Measurements from ENCODE around the gene TUBG1. TPM values are rescaled to one million over a fixed set of nuclear protein-coding genes. Genes with fewer than 3 reads are reported as not detected.

Gene TUBG1
- total and polyA plus RNA-seq, 8 donors = 10.5 to 79.9 (median 23.2) TPM

DNA sequence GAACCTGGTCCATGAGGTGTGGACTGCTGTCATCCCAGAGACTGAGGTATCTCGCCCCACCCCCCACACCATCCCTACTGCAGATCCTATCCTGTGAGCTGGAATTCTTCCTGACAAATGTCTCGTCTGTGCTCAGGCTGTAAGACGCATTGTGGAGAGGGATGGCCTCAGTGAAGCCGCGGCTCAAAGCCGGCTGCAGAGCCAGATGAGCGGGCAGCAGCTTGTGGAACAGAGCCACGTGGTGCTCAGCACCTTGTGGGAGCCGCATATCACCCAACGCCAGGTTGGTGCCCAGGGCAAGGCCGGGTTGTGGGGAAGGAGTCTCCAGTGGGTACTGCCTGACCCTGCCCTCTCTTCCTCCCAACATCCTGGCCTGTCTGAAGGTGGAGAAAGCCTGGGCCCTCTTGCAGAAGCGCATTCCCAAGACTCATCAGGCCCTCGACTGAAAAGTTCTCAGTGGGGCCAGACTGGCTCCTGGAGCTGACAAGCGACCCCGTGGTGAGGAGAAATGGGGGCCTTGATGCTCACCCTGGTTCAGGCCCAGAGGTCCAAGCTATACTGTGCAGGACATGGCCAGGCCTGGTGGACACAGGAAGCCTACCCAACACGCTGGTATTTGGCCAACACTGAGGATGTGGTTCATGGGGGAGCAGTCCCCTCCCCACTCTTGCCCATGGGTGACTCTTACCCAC lies 43.8 kb upstream of the TUBG1 start:
- Histone ChIP-seq H3K4me1 (peaks cover 0 to 26% (median 8%) of the 10 kb centered on the region in 3 donors), H3K4me3 (no peak overlapping the region), H3K36me3 (peaks cover 0 to 39% (median 17%) of the 10 kb centered on the region in 3 donors), H3K27me3 (no peaks in the 10 kb centered on the region), H3K27ac (peak overlapping the region in 1 of 4 donors; percentile 90), H3K9me3 (no peaks in the 10 kb centered on the region)
- TF ChIP-seq, protein P1, sequence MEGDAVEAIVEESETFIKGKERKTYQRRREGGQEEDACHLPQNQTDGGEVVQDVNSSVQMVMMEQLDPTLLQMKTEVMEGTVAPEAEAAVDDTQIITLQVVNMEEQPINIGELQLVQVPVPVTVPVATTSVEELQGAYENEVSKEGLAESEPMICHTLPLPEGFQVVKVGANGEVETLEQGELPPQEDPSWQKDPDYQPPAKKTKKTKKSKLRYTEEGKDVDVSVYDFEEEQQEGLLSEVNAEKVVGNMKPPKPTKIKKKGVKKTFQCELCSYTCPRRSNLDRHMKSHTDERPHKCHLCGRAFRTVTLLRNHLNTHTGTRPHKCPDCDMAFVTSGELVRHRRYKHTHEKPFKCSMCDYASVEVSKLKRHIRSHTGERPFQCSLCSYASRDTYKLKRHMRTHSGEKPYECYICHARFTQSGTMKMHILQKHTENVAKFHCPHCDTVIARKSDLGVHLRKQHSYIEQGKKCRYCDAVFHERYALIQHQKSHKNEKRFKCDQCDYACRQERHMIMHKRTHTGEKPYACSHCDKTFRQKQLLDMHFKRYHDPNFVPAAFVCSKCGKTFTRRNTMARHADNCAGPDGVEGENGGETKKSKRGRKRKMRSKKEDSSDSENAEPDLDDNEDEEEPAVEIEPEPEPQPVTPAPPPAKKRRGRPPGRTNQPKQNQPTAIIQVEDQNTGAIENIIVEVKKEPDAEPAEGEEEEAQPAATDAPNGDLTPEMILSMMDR (IDR thresholded peaks at IDR 0.05) = no peak
- ATAC-seq = no peak
- no peak for FAIRE-seq
- peak in 1 of 6 donors; percentile 80 for DNase-seq
- intact Hi-C loops (cut with DNase I) = no loop called here
- whole genome bisulfite sequencing, 2 donors = 84 to 92% methylated on average over 16 of the region's 16 CpGs

DNA sequence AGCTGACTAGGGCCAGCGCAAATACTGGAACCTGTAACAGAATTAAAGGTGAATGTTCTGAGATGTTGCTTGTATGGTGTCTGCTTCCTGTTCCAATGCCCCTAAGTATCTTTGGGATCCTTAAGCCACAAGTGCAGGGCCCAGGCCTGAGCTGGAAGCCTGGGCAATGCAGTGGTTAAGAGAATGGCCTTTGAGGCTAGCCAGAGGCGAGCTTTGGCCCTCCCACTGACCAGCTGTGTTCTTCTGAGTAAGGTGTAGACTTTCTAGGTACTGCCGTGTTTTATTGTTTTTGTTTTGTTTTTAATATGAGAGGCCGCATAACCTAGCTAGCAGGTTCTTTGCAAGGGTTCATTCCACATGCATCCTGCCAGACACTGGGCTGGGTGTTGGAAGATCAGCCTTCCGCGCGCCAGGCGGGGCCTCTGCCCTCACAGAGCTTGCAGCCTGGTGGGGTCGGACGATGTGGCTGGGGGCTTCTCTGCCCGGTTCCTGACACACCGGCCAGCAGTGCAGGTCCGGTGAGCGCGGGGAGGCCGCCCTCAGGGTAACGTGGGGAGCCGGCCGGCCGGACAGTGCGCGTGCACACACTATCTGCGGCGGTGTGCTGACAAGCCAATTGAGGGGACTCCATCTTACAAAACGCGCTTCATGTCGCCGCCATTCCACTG lies 43.1 kb upstream of the TUBG1 start:
- TF ChIP-seq, protein P1 (IDR thresholded peaks at IDR 0.05) = no peak
- intact Hi-C loops (cut with DNase I) = no loop called here
- peaks cover 0 to 44% (median 18%) of the 10 kb centered on the region in 3 donors for H3K36me3 ChIP-seq
- FAIRE-seq = no peak
- no peaks in the 10 kb centered on the region for H3K27me3 ChIP-seq
- WGBS, 2 donors = 20 to 26% methylated on average over 28 of the region's 28 CpGs
- H3K27ac ChIP-seq = peak overlapping the region; percentile 87 to 93 (median 90)
- peak in 1 of 4 donors; percentile 25 for ATAC-seq
- peak in 1 of 6 donors; percentile 30 for DNase-seq
- H3K9me3 ChIP-seq = no peaks in the 10 kb centered on the region
- peak overlapping the region; percentile 73 to 88 (median 82) for H3K4me3 ChIP-seq
- peaks cover 0 to 30% (median 10%) of the 10 kb centered on the region in 3 donors for H3K4me1 ChIP-seq

DNA sequence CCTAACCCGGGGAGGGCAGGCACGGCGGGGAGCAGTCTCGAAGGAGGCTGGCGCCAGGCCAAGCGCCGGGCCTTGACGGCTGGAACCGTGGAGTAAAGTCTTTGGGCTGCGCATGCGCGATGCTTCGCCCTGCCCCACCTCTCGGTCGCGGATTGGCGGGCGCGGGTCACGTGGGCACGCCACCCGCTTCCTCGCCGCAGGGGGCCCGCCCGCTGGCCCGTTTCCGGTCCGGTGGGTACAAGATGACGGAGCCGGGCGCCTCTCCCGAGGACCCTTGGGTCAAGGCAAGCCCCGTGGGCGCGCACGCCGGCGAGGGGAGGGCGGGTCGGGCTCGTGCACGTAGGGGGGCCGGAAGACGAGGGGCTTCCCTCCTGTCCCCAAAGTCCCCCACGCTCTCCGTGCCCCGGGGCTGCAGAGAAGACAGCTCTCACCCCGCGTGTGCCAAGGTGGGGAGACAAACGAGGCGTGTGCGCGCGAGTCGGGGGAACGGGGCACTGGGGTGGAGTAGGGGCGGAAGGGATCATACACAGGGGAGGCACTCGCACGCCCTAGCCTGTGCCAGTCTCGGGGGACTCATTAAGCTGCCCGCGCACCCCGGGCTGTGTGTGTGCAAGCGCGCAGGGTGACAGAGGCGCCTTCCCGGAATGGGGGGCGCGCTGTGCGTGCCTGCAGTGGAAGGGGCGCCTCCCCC lies 42.5 kb upstream of the TUBG1 start, which contains the start of gene MLX:
MLX (plus strand) TSS at position 218 of the 691 bp plus-strand sequence; CDS start at position 243, 25 bp downstream.
- TF ChIP-seq, protein P1 (IDR thresholded peaks at IDR 0.05) = no peak
- WGBS, 2 donors = 0% methylated on average over 42 to 72 of the region's 72 CpGs
- no peaks in the 10 kb centered on the region for H3K9me3 ChIP-seq
- peaks cover 0 to 47% (median 22%) of the 10 kb centered on the region in 3 donors for H3K36me3 ChIP-seq
- ATAC-seq (peak; percentile 76 to 83 (median 82)), FAIRE-seq (no peak), DNase-seq (peak; percentile 91 to 99 (median 96))
- intact Hi-C loops (cut with DNase I) = no loop called here
- H3K4me1 ChIP-seq = peaks cover 3 to 32% (median 11%) of the 10 kb centered on the region in 3 donors
- no peaks in the 10 kb centered on the region for H3K27me3 ChIP-seq
- H3K4me3 ChIP-seq = peak within 1 kb of the TSS; percentile 73 to 88 (median 82)
- H3K27ac ChIP-seq = peak within 1 kb of the TSS; percentile 87 to 93 (median 90)

DNA sequence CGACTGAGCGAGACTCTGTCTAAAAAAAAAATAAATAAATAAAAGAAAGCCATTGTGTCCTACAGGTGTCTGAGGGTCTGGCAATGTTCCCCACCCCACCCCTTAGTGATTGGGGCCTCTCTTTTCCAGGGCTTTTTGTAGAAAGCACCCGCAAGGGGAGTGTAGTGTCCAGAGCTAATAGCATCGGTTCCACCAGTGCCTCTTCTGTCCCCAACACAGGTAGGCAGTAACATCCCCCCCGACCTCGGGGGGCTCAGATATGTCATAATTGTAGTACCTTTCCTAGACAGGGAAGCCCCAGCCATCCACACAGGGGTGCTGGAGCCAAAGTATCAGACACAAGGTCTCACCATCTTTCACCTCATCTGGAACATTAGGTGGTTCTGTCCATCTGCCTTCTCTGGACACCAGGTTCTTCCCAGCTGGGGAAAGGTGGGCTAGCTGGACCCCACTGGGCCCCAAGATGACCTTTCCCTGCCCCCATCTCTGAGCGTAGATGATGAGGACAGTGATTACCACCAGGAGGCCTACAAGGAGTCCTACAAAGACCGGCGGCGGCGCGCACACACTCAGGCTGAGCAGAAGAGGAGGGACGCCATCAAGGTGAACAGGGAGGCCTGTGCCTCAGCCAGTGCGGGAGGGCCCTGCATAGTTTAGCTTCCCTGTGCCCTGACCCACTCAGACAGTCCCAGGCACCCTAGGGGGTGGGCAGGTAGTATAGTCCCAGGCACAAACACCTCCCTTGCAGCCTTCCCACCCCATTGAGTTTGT lies 41.0 kb upstream of the TUBG1 start:
- 81 to 84% methylated on average over 14 of the region's 14 CpGs for WGBS, 2 donors
- ATAC-seq (no peak), DNase-seq (peak in 1 of 6 donors; percentile 65), FAIRE-seq (no peak)
- Histone ChIP-seq H3K36me3 (peaks cover under 1 to 62% (median 34%) of the 10 kb centered on the region in 3 donors), H3K4me1 (peaks cover 4 to 33% (median 5%) of the 10 kb centered on the region in 3 donors), H3K27ac (no peak overlapping the region), H3K4me3 (no peak overlapping the region), H3K27me3 (no peaks in the 10 kb centered on the region), H3K9me3 (no peaks in the 10 kb centered on the region)
- intact Hi-C loops (cut with DNase I) = no loop called here
- TF ChIP-seq, protein P1 (IDR thresholded peaks at IDR 0.05) = no peak
